ENCODE measurements around the gene RWDD4.

Gene RWDD4

GRCh38 chr4:183659029-183659871 is at the start of gene RWDD4, which contains the start of gene TRAPPC11:
TSS of gene RWDD4 (minus strand) at chr4:183659185. CDS start at chr4:183658952, 233 bp downstream.
TSS of gene TRAPPC11 (plus strand) at chr4:183659293. CDS start at chr4:183663868, 4,575 bp downstream.
- peak within 1 kb of the TSS; percentile 89 for H3K27ac ChIP-seq
- TF ChIP-seq CTCF (conservative IDR thresholded peaks at IDR 0.05) = peak; percentile 16; the same call in 1 of the 2 replicates

DNA sequence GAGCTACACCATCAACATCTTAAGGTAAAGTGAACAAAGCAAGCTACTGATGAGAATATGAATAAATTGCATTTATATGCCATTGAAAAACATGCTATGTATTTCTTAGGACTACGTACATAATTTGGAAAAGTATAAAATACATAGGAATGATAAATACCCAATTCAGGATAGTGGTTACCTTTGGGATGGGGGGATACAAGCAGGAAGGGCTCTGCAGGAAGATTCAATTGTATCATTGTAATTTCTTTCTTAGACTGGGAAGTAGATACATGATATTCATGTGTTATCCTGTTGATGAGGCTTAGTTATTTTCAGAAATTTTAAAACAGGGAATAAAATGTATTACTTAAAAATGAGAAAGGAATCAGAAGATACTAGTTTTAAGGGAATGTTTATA is 43.5 kb upstream of the RWDD4 start:
- no peak for TF ChIP-seq CTCF (conservative IDR thresholded peaks at IDR 0.05)

GRCh38 chr4:183700407-183700806 is 41.4 kb upstream of the RWDD4 start:
- H3K27ac ChIP-seq = no peak overlapping the region
- peak; percentile 47 for TF ChIP-seq CTCF (conservative IDR thresholded peaks at IDR 0.05)

More for the DNA sequence above, 43.5 kb upstream of the RWDD4 start:
- H3K27ac ChIP-seq = no peak overlapping the region

GRCh38 chr4:183698909-183699308 is 39.9 kb upstream of the RWDD4 start:
- no peak overlapping the region for H3K27ac ChIP-seq
- no peak for TF ChIP-seq CTCF (conservative IDR thresholded peaks at IDR 0.05)

- no peak for TF ChIP-seq CTCF (conservative IDR thresholded peaks at IDR 0.05)
- H3K27ac ChIP-seq = no peak overlapping the region
These were observed 32.9 kb upstream of the RWDD4 start for GRCh38 chr4:183691897-183692296.

- H3K27ac ChIP-seq = no peak overlapping the region
- TF ChIP-seq CTCF (conservative IDR thresholded peaks at IDR 0.05) = no peak
These were observed 32.0 kb upstream of the RWDD4 start for GRCh38 chr4:183691006-183691405.

DNA sequence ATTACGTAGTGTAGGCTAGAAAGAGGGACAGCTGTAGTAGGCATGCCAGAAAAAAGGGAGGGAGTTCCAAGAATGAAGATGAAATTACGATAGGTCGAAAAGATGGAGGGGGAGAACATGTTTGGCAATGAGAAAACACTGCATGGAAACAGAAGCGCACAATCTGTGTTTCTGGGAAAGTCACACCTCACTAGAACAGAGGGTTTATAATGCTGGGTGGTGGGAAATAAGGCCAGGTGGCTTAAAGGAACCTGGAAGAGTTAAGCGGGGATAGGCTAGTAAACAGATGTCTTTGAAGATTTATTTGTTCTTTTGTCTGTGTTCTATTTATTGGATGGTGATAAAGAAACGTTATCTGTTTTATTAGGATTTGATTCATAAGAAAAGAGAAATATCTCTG is 29.2 kb upstream of the RWDD4 start:
- no peak overlapping the region; the same call in 1 of the 2 replicates for H3K27ac ChIP-seq
- no peak for TF ChIP-seq CTCF (conservative IDR thresholded peaks at IDR 0.05)

Measured in VCaP (cell line).